ENCODE measurements around the gene USP6NL.

USP6NL gene

GRCh38 chr10:11593612-11594011 lies 17.8 kb downstream of the USP6NL start:
- DNase-seq (ENCODE audit: low read depth) = no peak

- DNase-seq (ENCODE audit: low read depth) = no peak
These were observed 21.7 kb downstream of the USP6NL start for GRCh38 chr10:11589738-11590137.

GRCh38 chr10:11588873-11589574 lies 22.4 kb downstream of the USP6NL start:
- no peak for DNase-seq (ENCODE audit: low read depth)

GRCh38 chr10:11587722-11588259 lies 23.7 kb downstream of the USP6NL start:
- DNase-seq (ENCODE audit: low read depth) = no peak

DNA sequence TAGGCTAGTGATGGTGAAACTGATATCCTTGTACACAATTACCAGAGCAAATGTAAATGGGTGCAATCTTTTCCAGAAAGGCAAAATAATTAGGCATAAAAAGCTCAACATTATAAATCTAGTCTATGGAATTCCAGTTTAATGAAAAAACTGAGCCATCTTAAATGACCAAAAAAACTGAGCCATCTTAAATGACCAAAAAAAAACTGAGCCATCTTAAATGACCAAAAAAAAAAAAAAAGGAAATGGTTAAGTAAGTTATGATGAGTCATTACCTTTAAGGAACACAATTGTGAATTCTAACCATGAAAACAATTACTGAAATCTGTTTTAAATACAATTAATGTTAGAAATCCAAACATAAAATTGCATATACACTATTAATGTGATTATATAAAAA lies 25.3 kb downstream of the USP6NL start:
- no peak for DNase-seq (ENCODE audit: low read depth)

DNA sequence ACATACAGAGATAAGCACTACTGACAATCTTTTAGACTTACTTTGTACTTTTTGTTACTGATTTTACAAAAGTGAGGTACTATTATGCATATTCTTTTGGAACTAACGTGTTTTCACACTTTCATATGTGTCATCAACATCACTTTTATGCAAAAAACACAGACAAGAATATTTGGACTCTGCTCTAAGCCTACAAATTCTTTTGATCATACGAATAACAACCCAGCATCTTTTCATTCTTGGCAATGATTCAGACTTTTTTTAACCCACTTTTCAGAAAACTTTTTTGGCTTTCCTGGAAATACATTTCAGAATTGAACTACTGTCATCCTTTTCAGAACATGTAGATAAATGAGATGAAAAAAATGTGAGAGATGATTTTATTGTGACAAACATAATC lies 30.2 kb downstream of the USP6NL start:
- no peak for DNase-seq (ENCODE audit: low read depth)

DNA sequence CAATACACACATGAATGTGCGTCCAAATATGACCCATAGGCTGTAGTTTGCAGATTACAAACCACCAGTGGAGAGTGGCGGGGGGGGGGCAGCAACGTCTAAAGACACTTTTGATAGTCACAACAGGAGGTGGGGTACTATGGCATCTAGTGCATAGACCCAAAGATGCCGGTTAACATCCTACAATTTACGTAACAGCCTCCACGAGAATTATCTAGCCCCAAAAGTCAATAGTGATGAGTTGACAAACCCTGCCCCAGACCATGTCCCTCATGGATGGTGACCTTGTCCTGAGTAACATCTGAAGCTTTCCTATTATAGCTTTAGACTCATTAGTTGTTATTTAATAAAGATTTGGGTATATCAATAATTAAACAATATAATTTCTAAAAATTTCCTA lies 31.6 kb downstream of the USP6NL start:
- DNase-seq (ENCODE audit: low read depth) = no peak

DNA sequence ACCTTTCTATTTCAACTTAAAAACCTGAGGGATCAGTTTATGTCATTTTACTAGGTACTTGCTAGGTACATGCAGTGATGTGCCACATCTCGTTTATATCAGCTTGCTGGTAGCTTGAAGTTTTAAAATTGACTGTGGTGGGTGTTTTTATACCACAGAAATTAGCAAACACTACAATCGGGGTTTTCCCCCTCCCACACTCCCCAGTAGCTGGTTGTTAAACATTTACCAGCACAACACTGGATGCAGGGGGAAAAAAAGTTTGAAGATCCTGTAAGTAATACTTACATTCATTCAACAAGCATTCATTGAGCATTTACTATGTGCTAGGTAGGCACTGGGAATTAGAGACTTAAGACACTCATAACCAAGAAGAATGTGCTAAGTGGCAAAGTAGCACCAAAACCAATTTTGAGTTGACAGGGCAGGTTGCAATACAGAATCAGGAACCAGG lies 32.6 kb downstream of the USP6NL start:
- no peak for DNase-seq (ENCODE audit: low read depth)

DNA sequence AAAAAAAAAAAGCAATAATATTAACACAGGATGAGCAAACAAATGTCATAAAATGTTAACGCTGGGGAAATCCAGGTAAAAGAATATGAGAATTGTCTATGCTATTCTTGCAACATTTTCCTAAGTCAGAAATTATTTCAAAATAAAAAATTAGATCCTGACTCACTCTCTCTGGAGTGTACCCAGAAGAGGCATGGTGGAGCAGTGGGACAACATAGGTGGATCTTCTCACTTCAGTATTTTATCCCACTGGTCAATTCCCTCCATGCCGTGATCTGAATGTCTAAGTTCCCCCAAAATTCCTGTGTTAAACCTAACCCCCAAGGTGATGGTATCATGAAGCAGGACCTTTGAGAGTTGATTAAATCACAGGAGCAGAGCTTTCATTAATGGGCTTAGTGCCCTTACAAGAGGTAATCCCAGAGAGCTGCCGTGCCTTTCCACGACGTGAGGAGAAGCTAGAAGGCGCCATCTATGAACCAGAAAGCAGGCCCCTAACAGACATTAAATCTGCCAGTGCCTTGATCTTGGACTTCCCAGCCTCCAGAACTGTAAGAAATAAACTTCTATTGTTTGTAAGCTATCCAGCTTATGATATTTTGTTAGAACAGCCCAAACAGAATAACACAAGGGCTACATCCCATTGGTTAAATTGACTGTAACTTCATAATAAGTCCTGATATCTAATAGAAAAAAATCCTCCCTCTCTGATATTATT lies 35.2 kb downstream of the USP6NL start:
- no peak for DNase-seq (ENCODE audit: low read depth)

DNA sequence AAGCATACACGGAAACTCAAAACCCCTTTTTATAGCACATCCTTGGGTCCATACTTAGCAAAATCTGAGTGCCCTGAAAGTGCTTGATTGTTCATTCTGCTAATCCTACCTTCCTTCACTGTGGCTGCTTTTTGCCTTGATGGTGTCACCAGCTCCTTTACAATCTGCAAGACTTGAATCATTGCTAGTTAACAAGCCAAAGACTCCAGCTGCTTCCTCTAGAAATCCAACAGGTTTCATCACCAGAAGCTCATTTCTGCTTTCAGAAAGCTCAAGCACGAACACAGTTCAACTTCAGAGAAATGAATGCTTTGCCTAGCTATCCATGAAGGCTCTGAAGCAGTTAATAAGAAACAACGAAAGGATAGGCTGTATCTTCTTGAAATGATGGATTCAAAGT lies 38.0 kb downstream of the USP6NL start:
- no peak for DNase-seq (ENCODE audit: low read depth)

DNA sequence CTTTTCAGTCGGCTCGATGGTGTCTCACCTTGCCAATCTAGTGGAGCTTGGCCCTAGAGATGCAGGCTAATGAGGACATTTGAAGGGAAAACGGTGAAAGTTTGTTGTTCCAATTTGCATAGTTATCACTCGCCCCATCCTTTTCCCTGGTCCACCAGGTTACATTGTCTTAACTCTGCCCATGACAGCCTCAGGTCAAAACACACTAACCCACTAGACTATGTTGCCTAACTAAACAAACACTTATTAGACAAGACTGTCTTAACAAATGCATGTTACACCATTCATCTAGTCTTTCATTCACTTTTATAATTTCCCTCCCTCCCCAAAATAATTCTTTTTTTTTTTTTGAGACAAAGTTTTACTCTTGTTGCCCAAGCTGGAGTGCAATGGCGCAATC lies 40.7 kb downstream of the USP6NL start:
- no peak for DNase-seq (ENCODE audit: low read depth)

DNA sequence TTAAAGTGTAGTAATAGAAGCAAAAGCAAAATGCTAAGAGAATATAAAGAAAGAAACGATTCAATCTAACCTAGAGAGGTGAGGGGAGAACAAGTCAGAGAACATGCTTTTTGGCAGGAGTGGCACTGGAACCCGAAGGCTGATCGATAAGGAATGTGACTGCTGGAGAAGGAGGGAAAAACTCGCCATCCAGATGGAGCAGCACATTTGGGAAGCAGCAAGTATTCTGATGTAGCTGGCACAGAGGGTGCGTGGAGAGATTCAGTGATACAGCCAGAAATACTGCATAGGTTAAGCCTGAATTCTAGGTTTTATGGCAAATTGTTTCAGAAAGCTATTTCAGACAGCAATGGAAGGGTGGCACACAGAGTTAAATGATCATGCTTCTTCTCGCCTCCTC lies 42.0 kb downstream of the USP6NL start:
- DNase-seq (ENCODE audit: low read depth) = no peak

DNA sequence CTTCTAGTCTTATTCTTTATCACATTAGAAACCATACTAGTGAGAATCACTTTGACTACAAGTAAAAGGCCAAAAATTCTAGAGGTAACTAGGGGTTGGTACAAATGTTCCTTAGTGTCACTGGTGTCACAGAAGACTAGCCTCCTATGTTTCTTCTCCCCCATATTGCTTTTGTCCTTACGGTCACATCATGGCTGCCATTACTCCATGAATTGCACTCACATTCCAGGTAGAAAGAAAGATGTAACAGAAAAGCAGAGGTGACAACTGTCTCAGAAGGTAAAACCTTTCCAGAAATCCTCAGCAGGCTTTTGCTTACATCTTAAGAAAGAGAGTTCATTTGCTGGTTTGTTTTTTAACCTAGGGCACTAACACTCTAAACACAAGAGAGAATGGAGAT lies 42.9 kb downstream of the USP6NL start:
- no peak for DNase-seq (ENCODE audit: low read depth)

DNA sequence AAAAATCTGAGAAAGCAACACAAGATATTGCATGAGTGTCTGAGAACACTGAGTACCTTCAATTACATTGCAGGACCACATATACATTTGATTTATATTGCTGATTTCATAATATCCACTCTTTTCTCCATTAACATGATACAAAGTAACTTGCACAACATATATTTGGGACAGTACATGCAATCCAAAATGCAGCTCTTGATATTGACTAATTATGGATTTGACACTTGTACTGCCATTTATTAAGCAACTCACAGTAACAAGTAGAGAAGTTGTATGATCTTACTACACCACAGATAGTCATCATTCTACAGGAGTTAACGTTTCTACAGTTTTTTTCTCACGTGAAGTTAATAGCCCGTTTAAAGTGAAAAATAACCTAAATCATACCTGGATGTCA lies 46.7 kb downstream of the USP6NL start:
- DNase-seq (ENCODE audit: low read depth) = no peak

DNA sequence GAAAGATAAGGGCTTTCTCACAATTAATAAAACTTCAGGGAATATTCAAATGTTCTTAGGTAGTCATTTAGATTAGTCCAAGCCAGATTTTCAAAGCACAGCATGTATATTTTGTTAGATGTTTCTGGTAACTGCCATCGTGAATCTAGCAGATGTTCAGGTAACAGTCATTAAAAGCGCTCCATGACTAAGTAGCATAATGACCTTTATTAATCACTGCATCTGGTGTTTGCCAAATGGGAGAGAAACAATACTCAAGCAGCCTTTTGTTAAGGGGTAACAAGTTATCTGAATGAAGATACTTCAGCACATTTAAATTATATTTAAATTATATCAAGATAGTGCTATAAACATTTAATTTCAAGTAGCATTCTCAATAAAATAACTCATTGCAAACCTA lies 47.5 kb downstream of the USP6NL start:
- no peak for DNase-seq (ENCODE audit: low read depth)

DNA sequence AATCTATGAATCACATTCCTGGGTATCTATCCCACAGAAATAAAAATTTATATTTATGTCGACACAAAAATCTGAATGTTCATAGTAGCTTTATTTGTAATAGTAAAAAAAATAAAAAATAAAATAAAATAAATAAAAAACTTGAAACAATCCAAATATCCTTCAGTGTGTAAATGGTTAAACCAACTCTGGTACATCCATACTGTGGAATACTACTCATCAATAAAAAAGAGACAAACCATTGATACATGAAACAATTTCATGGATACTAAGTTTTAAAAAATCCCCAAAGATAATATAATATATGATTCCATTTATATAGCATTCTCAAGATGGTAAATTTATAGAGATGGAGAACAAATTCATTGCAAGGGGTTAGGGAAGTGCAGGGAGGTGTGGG lies 48.6 kb downstream of the USP6NL start:
- DNase-seq (ENCODE audit: low read depth) = no peak

DNA sequence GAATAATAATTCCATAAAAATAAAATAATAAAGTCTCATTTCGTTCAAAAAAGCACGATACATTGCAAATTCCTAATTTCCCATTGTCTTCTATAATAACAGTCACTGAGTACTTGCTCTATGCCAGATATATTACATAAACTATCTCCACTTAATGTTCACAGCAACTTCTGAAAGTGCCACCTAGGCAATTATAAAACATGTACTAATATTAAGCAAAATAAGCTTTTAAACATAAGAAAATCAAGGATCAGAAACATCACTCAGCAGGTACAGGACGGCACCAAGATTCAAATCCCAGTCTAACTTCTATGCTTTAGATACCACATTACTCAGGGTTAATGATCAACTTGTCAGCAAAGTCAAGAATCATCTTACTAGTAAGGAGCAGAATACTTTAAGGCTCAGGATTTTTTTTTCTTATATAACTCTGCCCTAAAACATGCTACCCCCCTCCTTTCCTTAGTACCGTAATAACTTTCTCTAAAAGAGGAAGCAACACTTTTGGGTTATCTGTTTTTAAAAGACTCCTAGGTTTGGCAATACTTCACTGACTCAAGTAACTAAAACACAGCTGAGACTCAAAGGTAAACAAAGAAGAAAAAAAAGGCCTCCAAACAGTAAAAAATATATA lies 51.3 kb downstream of the USP6NL start:
- DNase-seq (ENCODE audit: low read depth) = no peak

DNA sequence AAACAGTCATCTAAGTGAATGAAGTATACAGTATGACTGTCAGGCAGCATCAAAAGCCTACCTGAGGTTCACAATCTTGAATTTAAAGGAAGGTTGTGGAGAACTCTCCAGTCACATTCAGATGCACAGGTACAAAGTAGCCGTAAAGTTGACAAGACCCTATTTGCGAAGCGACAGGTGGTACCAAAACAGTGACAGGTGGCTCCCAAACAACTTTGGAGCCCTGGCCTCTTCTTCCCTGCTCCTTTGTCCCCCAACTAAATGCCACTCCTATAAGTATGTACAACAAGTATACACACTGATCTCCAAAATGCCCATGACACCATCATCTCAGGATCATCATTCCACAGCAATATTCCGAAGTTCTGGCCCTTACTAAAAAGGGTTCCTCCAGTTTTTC lies 53.5 kb downstream of the USP6NL start:
- no peak for DNase-seq (ENCODE audit: low read depth)

GRCh38 chr10:11557513-11557912 lies 53.9 kb downstream of the USP6NL start:
- no peak for DNase-seq (ENCODE audit: low read depth)

DNA sequence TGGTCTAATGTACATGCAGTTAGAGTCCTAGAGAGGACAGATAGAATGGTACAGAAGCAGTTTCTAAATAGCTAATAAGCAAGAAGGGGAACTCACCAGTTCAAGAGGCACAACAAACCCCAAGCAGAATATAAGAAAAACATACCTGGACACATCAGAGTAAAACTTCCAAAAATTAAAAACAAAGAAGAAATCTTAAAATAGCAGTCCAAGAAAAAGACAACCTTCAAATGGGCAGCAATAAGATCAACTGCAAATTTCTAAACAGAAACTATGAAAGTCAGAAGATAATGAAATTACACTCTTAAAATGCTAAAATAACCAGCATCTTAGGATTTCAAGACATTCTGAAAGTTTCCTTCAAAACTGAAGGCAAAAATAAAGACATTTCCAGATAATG lies 55.9 kb downstream of the USP6NL start:
- DNase-seq (ENCODE audit: low read depth) = no peak

- no peak for DNase-seq (ENCODE audit: low read depth)
These were observed 57.6 kb downstream of the USP6NL start for GRCh38 chr10:11553773-11554381.

GRCh38 chr10:11551916-11552602 lies 59.4 kb downstream of the USP6NL start:
- peak; percentile 92 for DNase-seq (ENCODE audit: low read depth)
